NOMO-1 (cell line): Measurements from ENCODE around the gene GPRC5C.

Experiments
- DNase-seq, 2 experiments: peaks; one replicate each; lab custom pipeline; 2025; ENCODE audit not compliant: unreplicated experiment in 2 of 2; lab: John Stamatoyannopoulos, UW

The GPRC5C gene

GRCh38 chr17:74430706-74431567, 951 bp upstream of the GPRC5C start:
- peak in 1 of 2 experiments; percentile 11 for DNase-seq

- no peak for DNase-seq
These were observed 469 bp downstream of the GPRC5C start for GRCh38 chr17:74432424-74432690.

- DNase-seq = no peak
These were observed 991 bp downstream of the GPRC5C start for GRCh38 chr17:74432766-74433391.

DNA sequence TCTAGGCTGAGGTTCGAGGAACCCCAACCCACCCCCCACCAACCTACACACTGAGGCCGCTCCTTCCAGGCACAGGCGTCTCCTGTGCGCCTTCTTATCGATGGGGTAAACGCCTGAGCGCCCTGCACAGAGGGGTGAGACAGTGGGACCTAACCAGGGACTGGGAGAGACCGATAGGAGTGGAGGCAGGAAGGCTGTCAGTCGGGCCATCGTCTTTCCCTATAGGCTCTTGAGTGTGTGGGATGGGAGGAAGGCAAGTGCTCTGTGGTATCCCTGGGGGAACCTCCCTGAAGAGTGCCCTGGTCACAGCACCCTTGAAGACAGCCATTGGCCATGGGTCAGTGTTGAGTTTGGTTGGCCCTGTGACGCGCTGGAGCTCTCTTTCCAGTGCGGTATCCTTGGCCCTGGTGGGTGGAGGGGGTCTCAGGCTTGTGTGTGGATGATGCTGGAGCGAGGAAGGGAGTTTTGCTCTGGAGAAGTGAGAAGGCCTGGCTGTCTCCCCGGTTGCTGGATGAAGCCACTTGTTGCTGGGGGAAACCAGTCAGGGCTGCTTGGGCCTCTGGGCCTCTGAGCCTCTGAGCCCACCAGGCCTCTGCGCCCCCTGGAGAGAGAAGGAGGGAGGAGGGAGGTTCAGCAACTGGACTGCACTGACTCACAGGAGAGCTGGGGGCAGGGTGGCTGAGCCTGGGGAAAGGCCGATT, 1.7 kb downstream of the GPRC5C start:
- DNase-seq = no peak

- no peak for DNase-seq
These were observed 4.0 kb downstream of the GPRC5C start for GRCh38 chr17:74435775-74436359.

- DNase-seq = no peak
These were observed 5.8 kb downstream of the GPRC5C start for GRCh38 chr17:74437702-74438101.

- no peak for DNase-seq
These were observed 8.0 kb downstream of the GPRC5C start for GRCh38 chr17:74439691-74440567.

- no peak for DNase-seq
These were observed 9.6 kb downstream of the GPRC5C start for GRCh38 chr17:74441537-74441936.

DNA sequence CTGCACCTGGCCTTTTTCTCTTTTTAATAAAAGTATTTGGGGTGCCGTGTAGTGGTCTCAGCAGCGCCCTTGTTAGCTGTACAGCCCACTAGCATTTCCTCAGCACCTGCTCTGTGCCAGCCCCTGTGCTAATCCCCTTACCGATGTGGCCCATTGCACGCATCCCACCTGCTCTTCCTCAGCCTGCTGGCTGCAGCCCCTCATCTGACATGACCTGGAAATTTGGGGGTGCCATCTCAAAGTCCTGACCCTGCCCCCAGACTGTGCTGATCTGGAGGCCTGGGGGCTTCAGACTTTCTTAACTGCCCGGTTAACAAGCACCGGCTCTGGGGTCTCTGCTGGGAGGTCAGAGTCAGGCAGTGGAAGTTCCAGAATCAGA, 10.4 kb downstream of the GPRC5C start:
- no peak for DNase-seq

GRCh38 chr17:74442670-74443515, 11.0 kb downstream of the GPRC5C start:
- peak; percentile 91 to 94 for DNase-seq

DNA sequence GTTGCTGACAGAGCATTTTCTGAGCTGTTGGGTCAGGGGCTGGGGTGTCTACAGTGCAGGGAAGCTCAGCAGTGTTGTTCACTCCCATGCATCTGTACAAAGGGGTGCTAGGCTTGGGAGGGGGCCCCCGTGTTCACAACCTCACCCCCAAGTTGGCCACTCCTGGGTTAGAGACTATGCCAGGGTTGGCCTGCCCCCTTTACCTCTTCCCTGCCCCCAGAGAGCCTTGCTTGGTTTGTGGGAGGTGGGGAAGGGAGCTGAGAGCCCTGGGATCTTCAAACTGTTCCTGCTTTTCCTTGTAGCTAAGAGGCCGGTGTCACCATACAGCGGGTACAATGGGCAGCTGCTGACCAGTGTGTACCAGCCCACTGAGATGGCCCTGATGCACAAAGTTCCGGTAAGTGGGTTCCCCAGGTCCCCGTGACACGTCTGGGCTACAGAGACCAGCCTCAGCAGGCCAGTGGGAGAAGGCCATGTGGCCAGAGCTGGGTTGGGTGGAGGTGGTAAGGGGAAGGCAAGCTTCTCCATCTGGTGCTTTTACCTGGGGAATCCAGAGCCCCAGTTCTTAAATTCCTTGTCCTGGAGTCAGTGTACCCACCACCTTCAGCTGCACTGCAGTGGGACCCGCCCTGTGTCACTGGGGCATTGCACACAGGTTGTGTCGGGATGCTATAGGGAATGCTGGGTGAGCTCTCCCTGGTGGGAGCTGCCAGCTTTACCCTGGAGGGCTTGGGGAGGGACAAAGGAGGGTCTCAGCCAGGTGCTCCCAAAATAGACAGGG, 11.8 kb downstream of the GPRC5C start:
- DNase-seq = no peak

GRCh38 chr17:74444406-74444805, 12.5 kb downstream of the GPRC5C start:
- DNase-seq = no peak

- DNase-seq = no peak
These were observed 13.3 kb downstream of the GPRC5C start for GRCh38 chr17:74445158-74445557.

GRCh38 chr17:74446551-74447500, 14.9 kb downstream of the GPRC5C start:
- DNase-seq = no peak

- DNase-seq = no peak
These were observed 15.8 kb downstream of the GPRC5C start for GRCh38 chr17:74447628-74448159.

GRCh38 chr17:74448756-74449155, 16.9 kb downstream of the GPRC5C start:
- no peak for DNase-seq

GRCh38 chr17:74449306-74449705, 17.4 kb downstream of the GPRC5C start:
- DNase-seq = no peak

DNA sequence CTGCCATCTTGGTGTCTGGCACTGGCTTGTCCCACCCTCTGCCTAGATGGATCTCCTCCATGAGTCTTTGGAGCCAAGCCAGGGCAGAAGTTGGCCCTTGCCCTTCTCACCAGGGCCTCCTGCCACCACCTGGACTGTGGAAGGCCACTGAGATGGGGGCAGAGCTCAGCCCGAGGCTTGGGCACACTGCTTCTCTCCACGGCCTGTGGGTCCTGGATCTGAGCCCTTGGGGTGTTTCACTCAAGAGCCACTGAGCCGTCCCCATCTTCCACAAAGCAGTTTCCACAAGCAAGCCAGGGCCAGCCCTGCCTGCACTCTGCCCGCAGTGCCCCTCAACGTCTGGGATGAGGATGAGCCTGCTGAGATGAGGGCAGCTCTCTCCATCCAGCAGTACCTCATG, 17.9 kb downstream of the GPRC5C start:
- no peak for DNase-seq
